Pulmonary artery endothelial cell (primary cell): ENCODE measurements around the gene UBE2G2. TPM values are rescaled to one million over a fixed set of nuclear protein-coding genes. Genes with fewer than 3 reads are reported as not detected.

Experiments used
- DNase-seq: peaks from one replicate; pipeline ENCODE4 v3.0.0-alpha.2; 2011; ENCODE audit warnings: low read depth, low spot score
- total RNA-seq: library from RNA; depleted of rRNA; stranded (reverse); fragments of >200 nt; gene quantifications from 2 replicates; pipeline ENCODE4 v1.2.3, GENCODE V29; 2014

The UBE2G2 gene
- total RNA-seq, 1 donor from 2014 or later, result 105 TPM

DNA sequence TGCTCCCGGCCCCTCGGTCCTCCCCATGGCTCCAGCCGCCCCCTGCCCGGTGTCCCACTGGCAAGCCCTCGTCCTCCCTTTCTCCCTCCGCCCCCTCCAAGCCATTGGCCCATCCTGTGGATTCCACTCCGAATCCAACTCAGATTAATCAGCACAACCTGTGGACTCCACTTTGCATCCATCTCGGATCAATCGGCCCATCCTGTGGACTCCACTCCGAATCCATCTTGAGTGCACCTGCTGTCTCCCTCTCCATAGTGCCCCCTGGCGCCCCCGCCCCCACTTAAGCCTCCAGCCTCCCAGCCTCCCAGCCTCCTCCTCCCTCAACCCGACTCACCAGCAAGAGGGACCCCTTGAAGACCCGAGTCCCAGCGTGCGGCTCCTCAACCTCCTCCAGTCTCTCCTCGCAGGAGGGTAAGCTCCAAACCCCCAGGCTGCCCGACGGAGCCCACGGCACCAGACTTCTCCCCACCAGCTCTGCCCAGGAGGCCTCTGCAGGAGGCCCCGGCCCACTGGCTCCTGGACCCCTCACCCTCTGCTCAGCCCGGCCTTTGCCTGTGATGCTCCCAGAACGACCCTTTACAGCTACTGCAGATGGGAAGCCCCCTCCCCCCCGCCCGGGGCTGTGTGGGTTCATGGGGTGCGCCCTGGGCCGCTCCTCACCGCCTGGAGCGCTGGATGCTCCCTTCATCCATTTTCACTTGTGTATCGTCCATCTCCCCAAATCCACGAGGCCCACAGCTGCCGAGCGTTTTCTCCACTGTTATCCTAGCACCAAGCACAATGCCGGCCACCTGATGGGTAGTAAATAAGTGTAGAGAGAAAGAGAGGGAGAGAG, 49.6 kb downstream of the UBE2G2 start:
- DNase-seq, result no peak

GRCh38 chr21:44751186-44751798, 50.3 kb downstream of the UBE2G2 start:
- DNase-seq, result no peak

GRCh38 chr21:44750675-44751025, 51.0 kb downstream of the UBE2G2 start:
- DNase-seq, result no peak

- DNase-seq, result no peak
Observed at GRCh38 chr21:44749759-44750674, 51.6 kb downstream of the UBE2G2 start.

- DNase-seq, result no peak
Observed at GRCh38 chr21:44749116-44749758, 52.4 kb downstream of the UBE2G2 start.

DNA sequence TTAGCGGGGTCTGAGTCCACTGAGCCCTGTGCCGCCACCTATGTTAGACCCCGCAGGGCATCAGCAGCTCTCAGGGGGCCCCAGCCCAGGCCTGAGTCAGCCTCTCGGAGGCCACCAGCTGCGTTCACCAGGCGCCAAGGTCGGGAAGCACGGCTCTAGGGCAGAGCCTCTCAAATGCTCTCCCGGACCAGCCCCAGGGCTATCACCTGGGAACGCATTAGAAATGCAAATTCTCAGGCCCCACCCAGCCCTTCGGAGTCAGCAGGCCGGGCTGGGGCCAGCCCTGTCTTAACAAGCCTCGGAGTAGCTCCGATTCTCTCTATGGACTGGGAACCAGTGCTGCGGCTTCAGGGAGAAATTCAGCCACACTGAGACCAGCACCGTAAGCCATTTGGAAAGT, 53.0 kb downstream of the UBE2G2 start:
- DNase-seq, result no peak

DNA sequence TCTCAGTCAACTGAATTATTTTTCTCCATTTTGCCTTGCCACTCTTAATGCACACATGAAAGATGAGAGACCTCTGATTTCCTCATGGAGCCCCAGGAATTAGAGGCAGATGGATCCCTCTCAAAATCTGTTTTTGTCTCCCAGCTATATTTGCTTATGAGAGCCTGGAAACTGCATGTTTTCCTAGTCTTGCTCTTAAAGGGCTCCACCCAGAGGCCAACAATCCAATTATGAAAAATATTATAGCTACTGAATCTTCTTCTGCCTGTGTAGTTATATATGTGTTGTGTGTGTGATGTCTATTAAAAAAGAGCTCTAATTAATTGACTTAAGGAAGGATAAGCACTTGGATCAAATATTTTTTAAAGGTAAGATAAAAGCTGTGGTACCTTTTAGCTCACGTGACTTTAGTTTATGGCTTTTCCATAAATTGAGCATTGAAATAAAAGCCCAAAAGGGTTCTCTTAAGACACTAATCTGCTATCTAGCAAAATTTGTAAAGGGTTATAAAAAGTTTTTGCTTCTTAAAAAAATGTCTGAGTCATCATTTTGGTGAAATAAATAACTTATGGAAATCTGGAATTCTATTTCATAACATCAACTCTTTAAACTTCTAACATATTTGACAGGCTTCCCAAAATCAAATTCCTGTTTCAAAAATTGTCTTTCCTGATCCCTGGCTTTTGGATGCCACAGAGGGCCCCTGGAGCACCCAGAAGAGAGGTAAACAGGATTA, 59.0 kb downstream of the UBE2G2 start:
- no peak for DNase-seq

DNA sequence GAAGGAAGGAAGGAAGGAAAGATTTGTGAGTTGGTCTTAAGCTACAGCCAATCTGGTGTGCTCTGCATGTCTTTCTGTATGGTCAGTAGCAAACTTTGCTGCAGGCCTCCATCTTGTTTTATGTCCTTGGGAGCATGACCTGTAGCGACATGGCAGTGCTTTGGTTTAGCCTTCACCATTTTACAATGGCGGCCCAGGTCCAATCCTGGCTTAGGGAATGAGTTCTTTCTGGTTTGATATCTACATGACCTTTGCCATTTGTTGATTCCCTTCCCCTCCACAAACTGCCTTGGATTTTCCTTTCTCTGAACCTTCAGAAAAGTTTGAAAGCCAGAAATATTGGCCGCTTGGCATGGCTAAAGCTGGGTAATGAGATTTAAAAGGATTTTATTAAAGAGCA, 59.7 kb downstream of the UBE2G2 start:
- DNase-seq, result no peak

- no peak for DNase-seq
Observed at GRCh38 chr21:44740742-44741141, 60.9 kb downstream of the UBE2G2 start.

- DNase-seq, result no peak
Observed at GRCh38 chr21:44739316-44739715, 62.3 kb downstream of the UBE2G2 start.

DNA sequence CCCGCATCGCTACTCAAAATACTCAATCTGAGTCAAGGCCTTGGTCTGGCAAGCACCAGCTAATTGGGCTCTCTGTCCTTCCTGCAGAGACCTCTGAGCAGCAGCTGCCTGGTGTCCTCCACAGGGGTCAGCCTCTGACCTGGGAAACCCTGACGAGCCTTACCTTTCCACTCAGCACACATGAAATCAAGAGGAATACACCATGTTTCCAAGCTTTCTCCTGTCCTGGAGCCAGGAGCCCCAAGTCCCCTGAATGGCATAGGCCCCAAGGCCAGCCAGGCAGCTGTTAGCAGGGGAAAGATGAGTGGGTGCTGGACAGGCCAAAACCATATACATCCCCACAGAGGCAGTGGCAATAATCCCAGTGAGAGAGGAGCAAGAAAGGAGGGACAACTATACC, 63.0 kb downstream of the UBE2G2 start:
- DNase-seq, result no peak

DNA sequence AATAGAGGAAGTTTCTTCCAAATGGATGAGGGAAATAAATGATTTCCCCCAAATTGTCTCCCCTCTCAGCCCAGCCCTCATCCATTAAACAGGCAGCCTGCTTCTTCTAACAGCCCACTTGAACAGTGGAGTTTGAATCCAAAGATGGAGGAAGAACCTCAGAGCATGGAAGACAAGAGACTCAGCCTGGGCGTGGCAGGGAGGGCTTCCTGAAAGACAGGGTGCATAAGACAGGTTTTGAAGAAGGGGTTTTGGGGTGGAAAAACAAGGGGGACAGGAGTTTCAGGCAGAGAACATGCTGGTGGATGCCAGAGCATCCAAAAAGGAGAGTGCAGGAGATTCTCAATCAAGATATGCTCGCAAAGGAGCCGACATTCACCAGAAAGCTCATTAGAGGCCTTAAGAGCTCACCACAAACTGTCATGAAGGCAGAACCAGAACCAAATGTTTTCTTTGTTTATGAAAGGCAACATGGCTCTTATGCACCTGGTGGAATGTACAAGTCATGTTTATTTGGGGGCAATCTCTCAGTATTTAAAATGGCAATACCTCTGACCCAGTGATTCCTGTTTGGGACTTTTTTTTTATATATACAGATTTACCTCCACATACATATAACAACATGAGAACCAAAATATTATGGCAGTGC, 63.8 kb downstream of the UBE2G2 start:
- no peak for DNase-seq

- DNase-seq, result no peak
Observed at GRCh38 chr21:44736291-44737004, 65.2 kb downstream of the UBE2G2 start.

- DNase-seq, result no peak
Observed at GRCh38 chr21:44735821-44736220, 65.8 kb downstream of the UBE2G2 start.

- no peak for DNase-seq
Observed at GRCh38 chr21:44734841-44735240, 66.8 kb downstream of the UBE2G2 start.

DNA sequence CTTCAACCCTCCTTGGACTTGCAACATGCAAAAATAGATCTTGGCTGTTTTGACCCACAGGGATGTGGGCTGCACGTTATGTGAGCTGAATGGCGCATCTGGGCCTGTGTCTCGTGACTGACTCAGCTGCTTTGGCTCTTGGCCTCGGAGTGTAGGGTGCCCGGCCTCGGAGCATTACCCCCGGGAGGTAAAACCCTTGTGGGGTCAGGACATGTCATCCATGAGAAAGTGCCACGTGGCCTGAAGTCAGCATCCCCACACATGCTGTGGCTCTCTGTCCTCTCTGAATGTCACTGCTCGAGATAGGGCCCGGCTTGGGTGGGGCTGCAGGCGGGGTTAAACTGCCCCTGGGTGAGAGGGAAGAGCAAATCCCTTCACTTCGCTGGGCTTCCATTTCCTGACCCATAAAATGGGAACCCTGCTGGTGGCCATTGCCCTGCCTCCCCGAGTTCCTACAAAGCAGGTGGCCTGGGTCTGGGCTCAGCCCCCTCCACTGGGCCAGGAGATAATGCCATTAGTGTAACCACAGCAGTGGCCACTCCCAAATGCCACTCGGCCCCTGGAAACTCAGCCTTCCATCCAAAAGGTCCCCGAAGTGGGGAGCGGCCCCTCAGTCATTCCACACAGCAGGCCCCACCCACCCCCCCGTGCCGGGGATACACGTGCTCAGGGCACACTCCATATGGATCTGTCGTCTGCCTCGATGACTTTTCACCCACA, 67.4 kb downstream of the UBE2G2 start:
- no peak for DNase-seq

- no peak for DNase-seq
Observed at GRCh38 chr21:44732956-44733355, 68.7 kb downstream of the UBE2G2 start.

- no peak for DNase-seq
Observed at GRCh38 chr21:44732263-44732662, 69.4 kb downstream of the UBE2G2 start.

DNA sequence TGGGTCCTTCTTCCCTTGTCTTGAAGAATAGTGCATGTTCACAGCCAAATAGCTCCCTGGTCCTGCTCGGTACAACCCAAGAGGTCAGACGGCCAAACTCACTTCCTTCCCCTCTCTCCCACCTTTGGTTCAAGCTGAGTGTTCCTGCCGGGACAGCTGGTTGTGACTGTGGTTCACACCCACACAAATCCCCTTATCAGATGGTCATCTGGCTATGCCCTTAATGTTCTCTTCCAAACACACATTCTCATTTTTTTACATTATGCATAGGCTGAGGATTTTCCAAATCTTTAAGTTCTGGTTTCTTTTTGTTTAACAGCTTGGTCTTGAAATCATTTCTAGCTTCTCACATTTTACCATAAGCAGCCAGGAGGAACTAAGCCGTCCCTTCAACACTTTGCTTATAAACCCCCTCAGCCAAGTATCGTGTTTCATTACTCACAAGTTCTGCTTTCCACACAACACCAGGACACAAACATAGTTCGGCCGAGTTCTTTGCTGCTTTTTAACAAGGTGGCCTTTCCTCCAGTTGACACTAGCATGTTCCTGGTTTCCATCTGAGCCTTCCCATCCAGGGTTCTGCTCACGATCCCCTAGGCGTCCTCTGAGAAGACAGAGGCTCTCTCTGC, 70.6 kb downstream of the UBE2G2 start:
- DNase-seq, result no peak
